GM21423 (cell line): ENCODE measurements around the gene PALM3.

Source experiments
- ATAC-seq: cut with Tn5 transposase; IDR thresholded peaks from one replicate; pipeline ENCODE4 v1.9.1; 2021; ENCODE audit warnings: mild to moderate bottlenecking, moderate library complexity; ENCODE audit not compliant: unreplicated experiment

Gene PALM3

GRCh38 chr19:14089662-14090508 is 28.0 kb upstream of the PALM3 start:
- ATAC-seq: no peak

GRCh38 chr19:14089412-14089661 is 27.5 kb upstream of the PALM3 start:
- no peak for ATAC-seq

GRCh38 chr19:14088634-14089411 is 26.9 kb upstream of the PALM3 start:
- ATAC-seq: no peak

- no peak for ATAC-seq
Observed at GRCh38 chr19:14086098-14086497, 24.2 kb upstream of the PALM3 start.

GRCh38 chr19:14085309-14085995 is 23.6 kb upstream of the PALM3 start, which contains the start of gene C19orf67:
Gene C19orf67 (minus strand): TSS chr19:14085783. CDS start chr19:14085627, 156 bp downstream.
- no peak for ATAC-seq

- ATAC-seq: no peak
Observed at GRCh38 chr19:14082675-14082960, 20.7 kb upstream of the PALM3 start.

GRCh38 chr19:14081797-14082674 is 20.2 kb upstream of the PALM3 start:
- peak; percentile 14 for ATAC-seq

- peak; percentile 86 for ATAC-seq
Observed at GRCh38 chr19:14080887-14081796, 19.3 kb upstream of the PALM3 start.

- no peak for ATAC-seq
Observed at GRCh38 chr19:14078411-14078810, 16.5 kb upstream of the PALM3 start.

- no peak for ATAC-seq
Observed at GRCh38 chr19:14073925-14074838, 12.3 kb upstream of the PALM3 start.

GRCh38 chr19:14073261-14073924 is 11.5 kb upstream of the PALM3 start:
- ATAC-seq: peak; percentile 44

GRCh38 chr19:14072535-14073260 is 10.8 kb upstream of the PALM3 start, which contains the start of gene MISP3:
Gene MISP3 (plus strand): TSS chr19:14072786. CDS start chr19:14073310, 524 bp downstream.
- ATAC-seq: no peak

- ATAC-seq: no peak
Observed at GRCh38 chr19:14070268-14071050, 8.6 kb upstream of the PALM3 start.

- no peak for ATAC-seq
Observed at GRCh38 chr19:14066134-14066533, 4.3 kb upstream of the PALM3 start.

- no peak for ATAC-seq
Observed at GRCh38 chr19:14063105-14063504, 1.2 kb upstream of the PALM3 start.

GRCh38 chr19:14062558-14062855 is 631 bp upstream of the PALM3 start:
- no peak for ATAC-seq
